Measurements from ENCODE around the gene PARVG. TPM values are rescaled to one million over a fixed set of nuclear protein-coding genes. Genes with fewer than 3 reads are reported as not detected.

PARVG gene
- total and polyA plus RNA-seq, 10 of the 15 experiments (the other 5 are each of a cell fraction or from before 2014, with no cell fraction given) = 6.3 to 123 (median 71.9) TPM

GRCh38 chr22:44157916-44158618, 22.7 kb upstream of the PARVG start:
- H3K4me2 ChIP-seq (ENCODE audit: control insufficient read depth, insufficient read depth) = no peak overlapping the region
- FAIRE-seq (no peak), ATAC-seq (no peak), DNase-seq (ENCODE audit: low read depth, low spot score) (no peak)
- H3K27ac ChIP-seq (ENCODE audit: control insufficient read depth, insufficient read depth) = no peak overlapping the region
- POLR2A ChIA-PET = no interaction called here
- BruUV-seq (replicated peaks) = no TSS peak
- H2AFZ ChIP-seq (ENCODE audit: control insufficient read depth, low read depth, low read length) = no peak overlapping the region
- RAD21 ChIA-PET (ENCODE audit: unreplicated experiment) = no interaction called here
- WGBS (ENCODE audit: insufficient coverage, insufficient replicate concordance, low lambda C conversion rate, missing lambda C conversion rate) = 99% methylated on average over 13 of the region's 13 CpGs
- TF ChIP-seq, protein P1, sequence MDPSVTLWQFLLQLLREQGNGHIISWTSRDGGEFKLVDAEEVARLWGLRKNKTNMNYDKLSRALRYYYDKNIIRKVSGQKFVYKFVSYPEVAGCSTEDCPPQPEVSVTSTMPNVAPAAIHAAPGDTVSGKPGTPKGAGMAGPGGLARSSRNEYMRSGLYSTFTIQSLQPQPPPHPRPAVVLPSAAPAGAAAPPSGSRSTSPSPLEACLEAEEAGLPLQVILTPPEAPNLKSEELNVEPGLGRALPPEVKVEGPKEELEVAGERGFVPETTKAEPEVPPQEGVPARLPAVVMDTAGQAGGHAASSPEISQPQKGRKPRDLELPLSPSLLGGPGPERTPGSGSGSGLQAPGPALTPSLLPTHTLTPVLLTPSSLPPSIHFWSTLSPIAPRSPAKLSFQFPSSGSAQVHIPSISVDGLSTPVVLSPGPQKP (IDR thresholded peaks at IDR 0.05; ENCODE audit: low read depth, low read length) = no peak
- TF ChIP-seq SPI1 (IDR thresholded peaks at IDR 0.05; ENCODE audit: borderline replicate concordance, insufficient read depth, low read depth, low read length) (no peak), GABPA (IDR thresholded peaks at IDR 0.05; ENCODE audit: low read depth) (no peak), JUNB (IDR thresholded peaks at IDR 0.05) (no peak), PKNOX1 (IDR thresholded peaks at IDR 0.05) (no peak), MYB (IDR thresholded peaks at IDR 0.05; ENCODE audit: borderline replicate concordance, low read depth, low read length) (no peak)
- TF ChIP-seq, protein P2, sequence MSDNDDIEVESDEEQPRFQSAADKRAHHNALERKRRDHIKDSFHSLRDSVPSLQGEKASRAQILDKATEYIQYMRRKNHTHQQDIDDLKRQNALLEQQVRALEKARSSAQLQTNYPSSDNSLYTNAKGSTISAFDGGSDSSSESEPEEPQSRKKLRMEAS (IDR thresholded peaks at IDR 0.05; ENCODE audit: low read depth, low read length) = no peak
- TF ChIP-seq, protein P3, sequence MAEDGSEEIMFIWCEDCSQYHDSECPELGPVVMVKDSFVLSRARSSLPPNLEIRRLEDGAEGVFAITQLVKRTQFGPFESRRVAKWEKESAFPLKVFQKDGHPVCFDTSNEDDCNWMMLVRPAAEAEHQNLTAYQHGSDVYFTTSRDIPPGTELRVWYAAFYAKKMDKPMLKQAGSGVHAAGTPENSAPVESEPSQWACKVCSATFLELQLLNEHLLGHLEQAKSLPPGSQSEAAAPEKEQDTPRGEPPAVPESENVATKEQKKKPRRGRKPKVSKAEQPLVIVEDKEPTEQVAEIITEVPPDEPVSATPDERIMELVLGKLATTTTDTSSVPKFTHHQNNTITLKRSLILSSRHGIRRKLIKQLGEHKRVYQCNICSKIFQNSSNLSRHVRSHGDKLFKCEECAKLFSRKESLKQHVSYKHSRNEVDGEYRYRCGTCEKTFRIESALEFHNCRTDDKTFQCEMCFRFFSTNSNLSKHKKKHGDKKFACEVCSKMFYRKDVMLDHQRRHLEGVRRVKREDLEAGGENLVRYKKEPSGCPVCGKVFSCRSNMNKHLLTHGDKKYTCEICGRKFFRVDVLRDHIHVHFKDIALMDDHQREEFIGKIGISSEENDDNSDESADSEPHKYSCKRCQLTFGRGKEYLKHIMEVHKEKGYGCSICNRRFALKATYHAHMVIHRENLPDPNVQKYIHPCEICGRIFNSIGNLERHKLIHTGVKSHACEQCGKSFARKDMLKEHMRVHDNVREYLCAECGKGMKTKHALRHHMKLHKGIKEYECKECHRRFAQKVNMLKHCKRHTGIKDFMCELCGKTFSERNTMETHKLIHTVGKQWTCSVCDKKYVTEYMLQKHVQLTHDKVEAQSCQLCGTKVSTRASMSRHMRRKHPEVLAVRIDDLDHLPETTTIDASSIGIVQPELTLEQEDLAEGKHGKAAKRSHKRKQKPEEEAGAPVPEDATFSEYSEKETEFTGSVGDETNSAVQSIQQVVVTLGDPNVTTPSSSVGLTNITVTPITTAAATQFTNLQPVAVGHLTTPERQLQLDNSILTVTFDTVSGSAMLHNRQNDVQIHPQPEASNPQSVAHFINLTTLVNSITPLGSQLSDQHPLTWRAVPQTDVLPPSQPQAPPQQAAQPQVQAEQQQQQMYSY (CRISPR knock-in tag; IDR thresholded peaks at IDR 0.05) = no peak
- peaks cover 7 to 16% of the 10 kb centered on the region in 2 experiments; a peak in 3 of 4 replicates for H3K36me3 ChIP-seq (ENCODE audit: control insufficient read depth in 2 of 2, insufficient read depth in 2 of 2, low read length in 1 of 2)
- CTCF ChIA-PET = interaction anchor here (1.1 kb wide), 1 partner anchor 164 kb away, joined by 3 read pairs; no protein-coding TSS in a partner anchor
- H3K4me3 ChIP-seq = no peak overlapping the region
- intact Hi-C loops (cut with micrococcal nuclease; ENCODE audit: unreplicated experiment) (no loop called here), in situ Hi-C loops (cut with MboI) (no loop called here)
- H3K9me3 ChIP-seq (replicated peaks; ENCODE audit: control insufficient read depth, insufficient read depth, low read length) = no peaks in the 10 kb centered on the region
- no peak overlapping the region for H3K9ac ChIP-seq (ENCODE audit: control insufficient read depth, insufficient read depth, low read length)
- no peaks in the 10 kb centered on the region for H3K4me1 ChIP-seq (ENCODE audit: control insufficient read depth, insufficient read depth, low read length)
- SMC1A ChIA-PET (ENCODE audit: uncharacterized antibody, unreplicated experiment) = no interaction called here
- no peaks in the 10 kb centered on the region for H4K20me1 ChIP-seq (ENCODE audit: control insufficient read depth, insufficient read depth)
- H3K27me3 ChIP-seq (replicated peaks in 1 of 2; ENCODE audit: control insufficient read depth in 2 of 2, insufficient read depth in 2 of 2, low read length in 1 of 2) = no peaks in the 10 kb centered on the region
- H3K79me2 ChIP-seq (ENCODE audit: control insufficient read depth, insufficient read depth, low read length) = no peaks in the 10 kb centered on the region

Measured in GM12878 (cell line).